Activated CD4-positive, alpha-beta T cell treated with anti-CD3 and anti-CD28 coated beads, Interleukin-2, Interleukin-6, amounts not matched to agents 100 ng/mL and 50 ng/mL, durations not matched to agents 16 hours and 8 hours (primary cell): Measurements from ENCODE around the gene VPS4A.
A peak's percentile ranks its signal among the peaks of the same experiment; 100 is the strongest.

Source experiments
- DNase-seq: peaks from one replicate; pipeline ENCODE4 v3.0.0-alpha.2; 2020

Gene VPS4A

DNA sequence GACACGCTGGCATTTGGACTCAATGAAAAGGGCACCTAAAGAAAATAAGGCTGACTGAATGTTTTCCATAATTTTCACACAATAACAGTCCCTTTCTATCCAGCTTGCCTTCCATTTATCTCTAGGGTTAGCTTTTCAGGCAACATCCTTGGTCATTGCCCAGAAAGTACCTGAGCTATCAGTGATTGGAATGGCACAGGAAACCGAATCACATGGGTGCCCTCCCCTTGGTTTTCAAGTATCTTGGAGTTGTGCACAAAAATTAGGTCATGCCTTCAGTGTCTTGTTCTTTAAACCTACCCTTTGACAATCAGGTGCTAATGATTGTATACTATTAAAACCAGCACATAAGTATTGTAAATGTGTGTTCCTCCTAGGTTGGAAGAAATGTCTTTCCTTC lies 3.3 kb upstream of the VPS4A start:
- no peak for DNase-seq

- DNase-seq = no peak
These were observed 1.8 kb upstream of the VPS4A start for GRCh38 chr16:69309316-69309715.

GRCh38 chr16:69311533-69312387 lies 610 bp downstream of the VPS4A start:
- DNase-seq = peak; percentile 56

DNA sequence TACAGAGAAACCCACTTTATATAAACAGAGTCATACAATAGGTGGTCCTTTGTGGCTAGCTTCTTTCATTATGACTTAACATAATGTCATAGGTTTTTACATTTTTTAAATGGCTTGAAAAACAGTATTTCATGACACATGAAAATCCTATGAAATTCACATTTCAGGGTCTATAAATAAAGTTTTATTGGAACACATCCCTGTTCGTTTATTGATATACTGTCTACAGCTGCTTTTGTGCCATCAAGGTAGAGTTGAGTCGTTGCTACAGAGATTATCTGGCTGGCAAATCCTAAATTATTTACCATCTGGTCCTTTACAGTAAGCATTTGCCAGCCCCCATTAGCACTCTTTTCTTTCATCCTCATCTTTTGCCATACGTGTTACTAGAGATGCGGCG lies 2.3 kb downstream of the VPS4A start:
- DNase-seq = no peak

DNA sequence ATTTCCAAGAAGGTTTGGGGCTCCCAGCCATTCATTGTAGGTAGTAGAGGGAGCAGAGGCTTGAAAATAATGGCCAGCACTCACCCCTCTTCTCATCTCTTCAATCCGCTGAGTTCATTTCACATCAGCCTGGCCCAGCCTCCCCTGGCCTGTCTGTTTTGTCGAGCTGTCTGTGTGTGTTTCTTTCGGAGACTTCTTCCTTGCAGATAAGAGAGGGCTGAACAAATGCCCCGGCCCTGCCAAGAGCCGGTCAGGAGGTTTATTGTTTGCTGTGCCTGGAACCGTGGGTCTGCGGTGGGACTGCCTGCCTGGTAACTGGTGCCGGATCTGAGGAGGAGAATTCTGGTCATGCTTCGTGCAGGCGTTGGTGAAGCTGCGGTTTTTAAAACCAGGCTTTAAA lies 3.4 kb downstream of the VPS4A start:
- no peak for DNase-seq

GRCh38 chr16:69315486-69316311 lies 4.5 kb downstream of the VPS4A start:
- no peak for DNase-seq

DNA sequence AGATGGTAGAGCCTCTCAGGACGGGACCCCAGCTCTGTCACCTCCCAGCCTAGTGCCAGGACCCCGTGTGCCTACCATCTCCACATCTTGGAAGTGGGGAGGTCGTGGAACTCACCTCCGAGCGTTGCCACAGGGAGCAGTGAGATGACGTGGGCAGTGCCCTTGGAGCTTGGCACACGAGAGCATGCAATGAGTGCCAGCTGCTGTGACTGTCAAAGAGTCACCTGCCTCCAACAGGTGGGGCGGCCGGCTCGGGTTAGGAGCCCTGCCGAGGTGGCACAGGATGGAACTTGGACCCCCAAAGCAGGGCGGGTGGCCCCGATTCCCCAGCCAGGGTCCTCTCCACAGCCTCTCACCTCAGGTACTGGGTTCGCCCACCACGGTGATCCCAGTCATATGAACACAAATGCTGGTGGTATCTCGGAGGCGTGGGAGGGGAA lies 5.5 kb downstream of the VPS4A start:
- DNase-seq = no peak

- DNase-seq = no peak
These were observed 7.2 kb downstream of the VPS4A start for GRCh38 chr16:69318177-69318910.

DNA sequence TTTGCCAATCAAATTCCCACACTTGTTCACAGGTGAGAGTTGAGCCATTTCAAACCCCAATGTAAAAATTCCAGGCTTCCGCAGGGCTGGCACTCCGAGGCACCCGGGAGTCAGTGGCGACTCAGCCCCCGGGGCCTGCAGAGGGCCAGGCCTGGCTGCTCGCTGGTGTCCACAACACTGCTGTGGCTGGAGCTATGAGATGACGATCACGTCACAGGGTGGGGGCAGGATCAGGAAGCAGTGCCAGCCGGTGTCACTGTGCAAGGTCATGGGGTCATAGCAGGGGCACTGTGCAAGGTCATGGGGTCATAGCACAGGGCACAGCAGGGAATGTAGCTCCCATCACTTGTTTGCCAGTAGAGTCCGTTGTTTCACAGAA lies 7.8 kb downstream of the VPS4A start:
- DNase-seq = no peak

GRCh38 chr16:69319381-69319780 lies 8.2 kb downstream of the VPS4A start:
- no peak for DNase-seq

DNA sequence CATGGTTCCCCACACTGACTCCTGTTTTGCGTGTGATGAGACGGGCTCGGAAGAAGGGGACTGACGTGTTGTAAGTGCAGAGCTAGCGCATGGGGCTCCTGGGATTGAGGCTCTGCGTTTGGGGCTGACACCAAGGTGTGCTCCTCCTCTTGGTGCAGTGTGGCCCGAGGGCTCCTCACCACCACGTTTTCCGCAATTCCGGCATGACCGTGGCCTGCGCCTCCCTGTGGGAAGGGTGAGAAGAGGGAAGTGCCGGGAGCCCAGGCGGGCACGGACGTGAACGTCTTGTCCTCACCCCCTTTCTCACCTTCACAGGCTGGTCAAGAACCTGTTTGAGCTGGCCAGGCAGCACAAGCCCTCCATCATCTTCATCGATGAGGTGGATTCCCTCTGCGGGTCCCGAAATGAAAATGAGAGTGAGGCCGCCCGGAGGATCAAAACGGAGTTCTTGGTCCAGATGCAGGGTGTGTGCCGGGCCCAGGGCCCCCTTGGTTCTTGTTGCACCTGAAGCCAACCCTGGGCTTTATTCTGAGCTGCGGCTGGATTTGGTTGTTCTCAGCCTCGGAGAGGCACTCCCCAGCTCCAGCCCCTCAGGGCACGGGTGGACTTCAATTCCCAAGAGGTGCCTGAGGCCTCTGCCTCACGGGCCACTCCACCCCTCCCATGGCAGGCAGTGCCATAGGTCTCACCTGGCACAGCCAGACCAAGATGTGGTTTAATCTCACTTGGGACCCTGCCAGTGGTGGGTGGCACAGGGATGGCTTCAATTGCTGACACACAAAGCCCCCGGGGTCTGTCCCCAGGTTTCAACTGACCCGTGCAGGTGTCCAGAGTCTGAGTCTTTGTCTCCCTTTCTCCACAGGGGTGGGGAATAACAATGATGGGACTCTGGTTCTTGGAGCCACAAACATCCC lies 8.9 kb downstream of the VPS4A start:
- DNase-seq = no peak

GRCh38 chr16:69320740-69321073 lies 9.6 kb downstream of the VPS4A start:
- DNase-seq = no peak

DNA sequence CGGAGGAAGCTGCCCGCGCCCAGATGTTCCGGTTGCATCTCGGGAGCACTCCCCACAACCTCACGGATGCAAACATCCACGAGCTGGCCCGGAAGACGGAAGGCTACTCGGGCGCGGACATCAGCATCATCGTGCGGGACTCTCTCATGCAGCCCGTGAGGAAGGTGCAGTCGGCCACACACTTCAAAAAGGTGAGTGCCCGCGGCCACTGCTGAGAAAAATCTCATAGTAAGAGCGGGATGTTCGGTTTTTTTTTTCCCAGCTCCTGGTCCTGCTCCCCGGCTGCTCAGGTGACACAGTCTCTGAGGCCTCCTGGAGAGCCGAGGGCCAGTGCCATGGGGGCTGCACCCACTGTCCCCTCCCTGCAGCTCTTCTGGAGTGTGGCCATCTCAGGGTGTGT lies 9.9 kb downstream of the VPS4A start:
- no peak for DNase-seq

- DNase-seq = no peak
These were observed 11.2 kb downstream of the VPS4A start for GRCh38 chr16:69322343-69322742.

DNA sequence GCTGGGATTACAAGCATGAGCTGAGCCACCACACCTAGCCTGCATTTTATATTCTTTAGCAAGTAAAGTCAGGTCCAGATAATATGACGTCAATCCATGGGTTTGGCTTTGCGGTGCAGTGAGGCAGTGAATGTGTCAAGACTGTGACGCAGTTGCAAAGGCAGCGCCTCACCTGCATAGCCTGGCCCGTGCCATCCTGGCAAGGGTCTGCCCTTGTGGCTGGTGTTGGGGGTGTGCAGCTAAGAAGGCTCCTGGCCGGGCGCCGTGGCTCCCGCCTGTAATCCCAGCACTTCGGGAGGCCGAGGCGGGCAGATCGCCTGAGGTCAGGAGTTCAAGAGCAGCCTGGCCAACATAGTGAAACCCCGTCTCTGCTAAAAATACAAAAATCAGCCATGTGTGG lies 12.3 kb downstream of the VPS4A start:
- DNase-seq = no peak

GRCh38 chr16:69324013-69324531 lies 12.9 kb downstream of the VPS4A start:
- no peak for DNase-seq

- DNase-seq = no peak
These were observed 13.6 kb downstream of the VPS4A start for GRCh38 chr16:69324585-69325253.

DNA sequence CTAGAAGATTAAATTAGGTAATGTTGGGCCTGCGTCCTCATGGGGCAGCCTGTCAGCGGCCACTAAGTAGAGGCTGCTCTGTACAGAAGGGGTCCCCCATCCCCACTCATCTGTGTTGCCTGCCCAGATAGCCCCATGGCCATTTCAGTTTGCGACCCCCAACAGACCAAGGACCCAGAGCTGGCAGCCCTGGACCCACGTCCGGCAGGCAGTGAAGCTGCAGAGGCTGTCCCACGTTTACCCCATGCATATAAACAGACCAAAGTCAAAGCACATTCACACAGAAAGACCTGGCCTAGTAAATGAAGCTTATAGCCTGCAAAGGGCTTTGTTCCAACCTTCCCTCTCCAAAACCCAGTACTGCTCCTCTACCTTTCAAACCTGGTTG lies 14.6 kb downstream of the VPS4A start:
- DNase-seq = no peak

GRCh38 chr16:69326172-69326873 lies 15.2 kb downstream of the VPS4A start:
- no peak for DNase-seq

DNA sequence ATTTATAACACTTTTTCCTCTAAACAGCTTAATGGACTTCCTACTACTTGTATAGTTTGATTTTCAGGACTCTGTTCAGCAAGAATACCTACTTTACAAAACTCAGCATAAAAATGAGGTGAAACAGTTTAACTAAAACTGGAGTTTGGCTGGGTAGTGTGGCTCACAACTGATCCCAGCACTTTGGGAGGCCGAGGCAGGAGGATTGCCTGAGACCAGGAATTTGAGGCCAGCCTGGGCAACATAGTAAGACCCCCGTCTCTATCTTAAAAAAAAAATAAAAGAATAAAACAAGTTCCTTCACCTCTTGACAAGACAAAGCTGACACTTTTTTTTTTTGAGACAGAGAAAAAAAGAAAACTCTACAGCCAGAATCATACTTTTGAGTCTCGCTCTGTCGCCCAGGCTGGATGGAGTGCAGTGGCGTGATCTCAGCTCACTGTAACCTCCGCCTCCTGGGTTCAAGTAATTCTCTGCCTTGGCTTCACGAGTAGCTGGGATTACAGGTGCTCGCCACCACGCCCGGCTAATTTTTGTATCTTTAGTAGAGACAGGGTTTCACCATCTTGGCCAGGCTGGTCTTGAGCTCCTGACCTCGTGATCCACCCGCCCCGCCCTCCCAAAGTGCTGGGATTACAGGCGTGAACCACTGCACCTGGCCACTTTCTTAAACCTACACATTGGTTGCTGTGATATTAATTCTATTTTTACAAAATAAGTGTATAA lies 16.6 kb downstream of the VPS4A start:
- no peak for DNase-seq
